Effector memory CD4-positive, alpha-beta T cell (primary cell): ENCODE measurements around the gene TMPRSS3.

ENCODE experiments used
- DNase-seq, 3 donors: peaks; one replicate each; pipeline ENCODE4 v3.0.0-alpha.2; 2020
- H3K27ac ChIP-seq: 2 replicates; pipeline ENCODE4 v1.7.0; 2013; ENCODE audit warnings: mild to moderate bottlenecking, low read length, moderate library complexity; ENCODE audit not compliant: insufficient read depth, poor library complexity, severe bottlenecking
- H3K27me3 ChIP-seq: replicated peaks from 2 replicates; pipeline ENCODE4 v1.7.0; 2013; ENCODE audit warnings: mild to moderate bottlenecking, low read length; ENCODE audit not compliant: insufficient read depth, control insufficient read depth, poor library complexity, severe bottlenecking
- H3K36me3 ChIP-seq: 2 replicates; pipeline ENCODE4 v1.7.0; 2013; ENCODE audit warnings: mild to moderate bottlenecking, low read length, moderate library complexity; ENCODE audit not compliant: control insufficient read depth, insufficient read depth
- H3K4me1 ChIP-seq: 2 replicates; pipeline ENCODE4 v1.7.0; 2013; ENCODE audit warnings: low read length, mild to moderate bottlenecking; ENCODE audit not compliant: control insufficient read depth, insufficient read depth, poor library complexity, severe bottlenecking
- H3K4me3 ChIP-seq: 2 replicates; pipeline ENCODE4 v1.7.0; 2013; ENCODE audit warnings: low read length, low read depth, mild to moderate bottlenecking; ENCODE audit not compliant: insufficient read depth, poor library complexity, severe bottlenecking
- H3K9me3 ChIP-seq: 2 replicates; pipeline ENCODE4 v1.7.0; 2013; ENCODE audit warnings: mild to moderate bottlenecking, low read length, moderate library complexity; ENCODE audit not compliant: control insufficient read depth

The TMPRSS3 gene

DNA sequence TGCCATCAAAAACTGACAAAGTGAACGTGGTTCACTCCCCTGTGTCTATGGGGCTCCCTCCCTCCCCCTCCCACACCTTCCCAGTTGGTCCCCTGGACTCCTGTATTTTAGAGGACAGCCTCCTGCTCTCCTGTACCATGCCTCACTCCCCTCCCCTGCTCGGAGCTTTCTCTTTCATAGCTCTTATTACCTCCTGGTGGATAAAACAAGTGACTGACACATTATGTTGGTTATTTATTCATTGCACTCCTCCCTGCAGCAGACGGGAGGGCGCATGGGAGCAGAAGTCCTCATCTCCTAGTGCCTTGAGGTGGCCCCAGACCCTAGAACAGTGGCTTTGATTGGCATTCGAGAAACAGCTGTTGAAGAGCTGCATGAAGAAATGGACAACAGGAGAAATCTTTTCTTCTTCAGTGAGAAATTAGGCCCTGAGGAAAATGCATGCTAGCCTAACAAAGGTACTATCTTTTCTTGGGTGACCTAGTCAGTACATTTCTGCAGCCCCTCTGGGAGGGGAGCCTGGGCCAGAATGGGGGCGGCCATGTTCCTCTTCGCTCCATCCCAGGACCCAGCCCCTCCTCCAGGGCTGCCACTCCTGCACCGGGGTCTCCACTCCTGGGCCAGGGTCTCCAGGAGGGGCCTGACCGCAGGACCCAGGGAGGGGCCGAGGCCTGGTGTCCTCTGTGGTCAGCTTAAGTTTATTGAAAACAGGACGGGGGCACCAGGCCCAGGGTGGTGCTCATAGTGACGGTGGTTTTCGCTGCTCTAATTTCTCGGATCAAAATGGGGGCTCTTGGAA, 28.3 kb downstream of the TMPRSS3 start:
- Histone ChIP-seq H3K36me3 (no peaks in the 10 kb centered on the region), H3K27me3 (no peaks in the 10 kb centered on the region), H3K4me3 (no peak overlapping the region), H3K4me1 (no peaks in the 10 kb centered on the region), H3K27ac (no peak overlapping the region), H3K9me3 (no peaks in the 10 kb centered on the region)
- DNase-seq = no peak

DNA sequence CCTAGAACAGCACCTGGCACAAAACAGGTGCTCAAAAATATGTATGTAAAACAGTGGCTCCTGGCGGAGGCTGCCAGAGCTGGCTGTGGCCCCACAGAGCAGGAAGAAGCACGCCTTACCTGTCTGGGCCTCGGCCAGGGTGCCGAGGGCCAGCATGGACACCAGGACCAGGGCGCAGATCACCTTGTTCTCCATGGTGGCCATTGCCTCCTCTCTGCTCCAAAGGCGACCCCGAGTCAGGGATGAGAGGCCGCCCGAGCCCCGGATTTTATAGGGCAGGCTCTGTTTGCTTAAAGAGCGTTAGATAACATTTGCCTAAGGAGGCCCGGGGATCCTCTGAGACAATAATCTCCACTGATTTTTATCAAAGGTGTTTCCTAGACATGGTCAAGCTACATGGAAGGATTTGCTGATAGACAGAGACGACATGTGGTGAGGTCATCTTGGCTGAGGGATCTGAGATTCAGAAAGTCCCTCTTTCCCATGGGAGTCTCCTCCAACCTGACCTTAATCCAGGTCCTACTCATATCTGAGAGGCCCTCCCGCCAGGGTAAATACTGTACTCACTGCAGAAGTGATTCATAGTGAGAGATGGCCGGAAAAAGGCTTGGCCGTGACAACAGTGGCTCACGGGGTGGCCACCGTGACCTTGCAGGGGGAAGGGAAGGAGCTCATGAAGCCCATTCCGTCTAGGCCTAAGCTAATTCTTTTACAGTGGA, 29.4 kb downstream of the TMPRSS3 start, which contains the start of gene TFF1:
Gene TFF1 (minus strand): TSS at position 244 of the 719 bp plus-strand sequence. CDS start 40 bp downstream, at position 204.
- no peaks in the 10 kb centered on the region for H3K9me3 ChIP-seq
- H3K36me3 ChIP-seq = no peaks in the 10 kb centered on the region
- no peaks in the 10 kb centered on the region for H3K27me3 ChIP-seq
- no peak within 1 kb of the TSS for H3K27ac ChIP-seq
- no peak within 1 kb of the TSS for H3K4me3 ChIP-seq
- H3K4me1 ChIP-seq = no peaks in the 10 kb centered on the region
- DNase-seq = no peak

DNA sequence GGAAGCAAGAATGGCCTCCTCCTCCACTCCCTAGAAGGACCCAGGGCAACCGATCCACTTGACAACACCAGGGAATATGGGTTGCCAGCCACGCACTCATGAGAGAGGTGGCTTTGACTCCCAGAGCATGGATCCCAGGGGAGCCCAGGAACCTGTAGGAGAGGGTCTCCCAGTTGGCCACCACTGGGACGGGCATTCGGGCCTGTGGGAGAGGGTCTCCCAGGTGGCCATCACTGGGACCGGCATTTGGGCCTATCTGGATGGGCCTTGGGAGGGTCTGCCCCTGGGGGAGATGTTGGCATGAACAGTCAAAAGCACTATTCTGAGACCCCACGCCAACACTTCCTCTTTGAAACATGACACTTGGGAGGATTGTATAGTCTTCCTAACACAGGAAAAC, 30.1 kb downstream of the TMPRSS3 start:
- Histone ChIP-seq H3K9me3 (no peaks in the 10 kb centered on the region), H3K4me3 (no peak overlapping the region), H3K4me1 (no peaks in the 10 kb centered on the region), H3K36me3 (no peaks in the 10 kb centered on the region), H3K27me3 (no peaks in the 10 kb centered on the region), H3K27ac (no peak overlapping the region)
- DNase-seq = no peak

DNA sequence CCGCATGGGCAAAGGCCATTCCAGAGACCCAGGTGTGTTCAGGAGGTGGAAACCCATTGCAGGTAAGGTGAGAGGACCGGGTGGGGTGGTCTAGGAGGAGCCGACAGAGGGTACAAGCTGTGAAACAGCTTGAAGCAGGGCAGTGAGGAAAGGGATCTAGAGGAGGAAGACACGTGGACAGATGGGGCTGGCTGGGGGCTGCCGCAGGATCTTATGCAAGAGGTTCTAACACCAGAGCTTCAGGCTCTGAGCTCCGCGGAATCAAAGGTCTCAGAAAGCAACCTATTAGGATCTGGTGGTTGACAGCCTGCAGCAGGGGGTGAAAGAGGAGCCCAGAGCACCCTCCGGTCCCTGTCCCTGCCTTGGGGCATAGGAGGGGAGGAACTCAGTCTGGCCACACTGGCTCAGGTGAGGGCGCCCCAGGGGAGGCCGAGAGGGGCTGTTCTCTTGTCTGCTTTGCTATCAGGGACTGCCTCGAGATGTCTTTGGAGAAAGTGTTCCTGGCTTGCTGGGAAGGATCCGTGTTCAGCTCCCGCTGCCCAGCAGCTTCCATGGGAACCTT, 31.5 kb downstream of the TMPRSS3 start:
- Histone ChIP-seq H3K4me1 (no peaks in the 10 kb centered on the region), H3K27me3 (no peaks in the 10 kb centered on the region), H3K27ac (no peak overlapping the region), H3K4me3 (no peak overlapping the region), H3K36me3 (no peaks in the 10 kb centered on the region), H3K9me3 (peaks cover 3% of the 10 kb centered on the region)
- DNase-seq = no peak

DNA sequence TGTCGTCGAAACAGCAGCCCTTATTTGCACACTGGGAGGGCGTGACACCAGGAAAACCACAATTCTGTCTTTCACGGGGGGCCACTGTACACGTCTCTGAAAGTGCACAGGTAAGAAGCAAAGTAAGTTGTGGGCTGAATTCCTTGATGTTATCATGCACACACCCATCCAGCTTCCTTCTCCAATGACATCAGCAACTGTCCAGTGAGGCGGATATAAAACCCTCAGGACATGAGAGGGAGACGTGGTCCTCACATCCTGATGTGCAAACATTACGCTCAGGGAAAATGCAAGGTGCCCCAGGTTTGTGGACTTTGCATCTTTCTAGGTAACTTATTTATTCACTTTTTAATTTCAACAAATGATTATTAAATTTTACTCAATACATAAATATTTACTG, 32.5 kb downstream of the TMPRSS3 start:
- H3K4me1 ChIP-seq = no peaks in the 10 kb centered on the region
- no peak overlapping the region for H3K27ac ChIP-seq
- no peaks in the 10 kb centered on the region for H3K27me3 ChIP-seq
- peaks cover 3% of the 10 kb centered on the region for H3K9me3 ChIP-seq
- H3K36me3 ChIP-seq = no peaks in the 10 kb centered on the region
- no peak overlapping the region for H3K4me3 ChIP-seq
- no peak for DNase-seq

DNA sequence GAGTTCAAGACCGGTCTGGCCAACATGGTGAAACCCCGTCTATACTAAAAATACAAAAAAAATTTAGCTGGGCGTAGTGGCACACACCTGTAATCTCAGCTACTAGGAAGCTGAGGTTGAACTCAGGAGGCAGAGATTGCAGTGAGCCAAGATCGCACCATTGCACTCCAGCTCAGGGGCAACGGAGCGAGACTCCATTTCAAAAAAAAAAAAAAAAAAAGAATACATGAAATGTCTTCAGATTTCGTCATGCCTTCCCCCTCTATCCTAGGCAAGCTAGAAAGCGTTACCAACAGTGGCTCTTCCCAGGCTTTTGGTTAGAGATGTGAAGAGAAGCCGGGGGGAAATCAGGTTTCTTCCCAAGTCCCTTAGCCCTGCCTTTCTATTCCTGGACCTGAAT, 33.2 kb downstream of the TMPRSS3 start:
- Histone ChIP-seq H3K9me3 (peaks cover 3% of the 10 kb centered on the region), H3K4me1 (no peaks in the 10 kb centered on the region), H3K27ac (no peak overlapping the region), H3K27me3 (no peaks in the 10 kb centered on the region), H3K4me3 (no peak overlapping the region), H3K36me3 (no peaks in the 10 kb centered on the region)
- DNase-seq = no peak

DNA sequence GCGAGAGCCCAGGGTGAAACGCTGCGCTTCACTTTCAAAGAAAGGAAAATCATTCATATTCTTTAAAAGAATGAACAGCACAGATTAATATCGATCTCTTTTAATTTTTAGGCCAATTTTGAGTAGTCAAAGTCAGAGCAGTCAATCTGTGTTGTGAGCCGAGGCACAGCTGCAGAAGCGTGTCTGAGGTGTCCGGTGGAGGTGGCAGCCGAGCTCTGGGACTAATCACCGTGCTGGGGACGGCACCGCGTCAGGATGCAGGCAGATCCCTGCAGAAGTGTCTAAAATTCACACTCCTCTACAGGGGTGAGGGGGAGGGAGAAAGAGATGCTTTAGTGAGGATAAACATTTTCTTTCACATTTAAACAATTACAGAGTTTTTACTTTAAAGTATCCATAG, 33.7 kb downstream of the TMPRSS3 start:
- Histone ChIP-seq H3K4me1 (no peaks in the 10 kb centered on the region), H3K9me3 (peaks cover 3% of the 10 kb centered on the region), H3K27ac (no peak overlapping the region), H3K36me3 (no peaks in the 10 kb centered on the region), H3K27me3 (no peaks in the 10 kb centered on the region), H3K4me3 (no peak overlapping the region)
- no peak for DNase-seq

DNA sequence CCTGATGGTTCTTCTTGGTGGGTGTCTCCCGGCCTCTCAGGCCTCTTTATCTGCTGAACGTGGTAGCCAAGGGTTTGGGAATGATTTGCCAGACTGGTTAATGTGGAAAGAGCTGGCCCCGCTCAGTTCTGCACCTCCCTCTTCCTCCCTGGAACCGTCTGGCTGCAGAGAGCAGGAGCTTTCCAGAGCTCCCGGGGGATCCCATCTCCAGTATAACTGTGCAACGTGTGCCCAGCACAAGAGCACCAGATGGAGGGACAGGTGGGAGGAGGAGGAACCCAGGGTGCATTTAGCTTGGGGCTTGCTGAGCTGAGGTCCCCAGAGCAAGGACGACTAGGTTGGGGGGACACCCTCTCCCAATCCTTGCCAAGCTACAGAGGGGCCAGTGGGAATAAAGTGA, 34.6 kb downstream of the TMPRSS3 start:
- peaks cover 3% of the 10 kb centered on the region for H3K9me3 ChIP-seq

DNA sequence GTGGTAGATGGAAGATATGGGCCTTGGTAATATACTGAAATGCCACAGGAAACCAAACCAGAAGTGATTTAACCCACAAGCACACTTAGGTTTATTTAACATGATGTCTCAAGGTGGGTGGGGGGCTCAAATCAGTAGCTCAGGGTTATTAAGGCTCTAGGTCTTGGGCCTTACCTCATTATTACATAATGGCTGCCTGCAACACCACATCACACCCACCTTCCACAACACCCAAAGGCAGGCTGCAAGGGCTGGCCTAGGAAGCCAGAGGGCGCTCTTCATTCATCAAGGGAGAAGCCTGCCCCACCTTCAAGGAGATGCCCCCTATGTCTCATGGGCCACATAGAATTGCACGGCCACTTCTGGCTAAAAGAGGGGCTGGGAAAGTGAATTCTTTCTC, 35.5 kb downstream of the TMPRSS3 start:
- no peak for DNase-seq
- no peaks in the 10 kb centered on the region for H3K27me3 ChIP-seq
- no peaks in the 10 kb centered on the region for H3K4me1 ChIP-seq
- H3K4me3 ChIP-seq = no peak overlapping the region
- H3K9me3 ChIP-seq = peaks cover 3% of the 10 kb centered on the region
- H3K27ac ChIP-seq = no peak overlapping the region
- no peaks in the 10 kb centered on the region for H3K36me3 ChIP-seq

More for the DNA sequence above, 34.6 kb downstream of the TMPRSS3 start:
- no peaks in the 10 kb centered on the region for H3K27me3 ChIP-seq
- no peak for DNase-seq
- no peak overlapping the region for H3K4me3 ChIP-seq
- no peaks in the 10 kb centered on the region for H3K4me1 ChIP-seq
- no peaks in the 10 kb centered on the region for H3K36me3 ChIP-seq
- H3K27ac ChIP-seq = no peak overlapping the region

DNA sequence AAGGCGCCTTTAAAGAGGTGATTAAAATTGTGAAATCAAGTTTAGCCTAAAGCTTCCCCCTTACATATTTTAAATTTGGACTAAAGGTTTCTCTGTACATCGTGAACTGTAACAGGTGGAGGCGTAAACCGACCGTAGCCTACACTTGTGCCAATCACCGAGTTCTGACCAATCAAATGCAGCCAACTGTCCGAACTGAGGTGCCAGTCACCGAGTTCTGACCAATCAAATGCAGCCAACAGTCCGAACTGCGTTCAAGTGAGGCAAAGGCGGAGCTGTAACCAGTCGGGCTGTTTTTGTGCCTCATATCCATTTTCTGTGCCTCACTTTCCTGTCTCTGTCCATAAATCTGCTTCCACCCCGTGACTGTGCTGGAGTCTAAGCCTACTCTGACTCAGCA, 36.9 kb downstream of the TMPRSS3 start:
- Histone ChIP-seq H3K9me3 (peaks cover 3% of the 10 kb centered on the region), H3K4me3 (no peak overlapping the region), H3K27me3 (no peaks in the 10 kb centered on the region), H3K27ac (no peak overlapping the region), H3K4me1 (no peaks in the 10 kb centered on the region), H3K36me3 (no peaks in the 10 kb centered on the region)
- no peak for DNase-seq
